ENCODE data around the gene SLC35B4. TPM values are rescaled to one million over a fixed set of nuclear protein-coding genes. Genes with fewer than 3 reads are reported as not detected.

The SLC35B4 gene
- total and polyA plus RNA-seq, 2 donors (not counting 1 experiment from before 2014, with no cell fraction given), result 6.0 to 14.8 TPM

- Histone ChIP-seq H3K4me3 (ENCODE audit: control extremely low read depth in 1 of 5, extremely low read depth in 1 of 5, insufficient read depth in 1 of 5, low read depth in 2 of 5, low read length in 4 of 5) (no peak overlapping the region), H3K79me2 (ENCODE audit: control insufficient read depth, insufficient read depth, low read length) (no peaks in the 10 kb centered on the region), H3K27ac (ENCODE audit: low read length in 2 of 2) (no peak overlapping the region), H3K4me2 (replicated peaks; ENCODE audit: low read depth, low read length, poor library complexity, severe bottlenecking) (no peak overlapping the region), H3K36me3 (replicated peaks in 1 of 2; ENCODE audit: control extremely low read depth in 1 of 2, control insufficient read depth in 1 of 2, extremely low read depth in 1 of 2, insufficient read depth in 2 of 2, low read length in 1 of 2) (no peaks in the 10 kb centered on the region), H2AFZ (ENCODE audit: insufficient read depth, low read depth, low read length, poor library complexity, severe bottlenecking) (no peak overlapping the region), H3K4me1 (ENCODE audit: control insufficient read depth in 2 of 2, insufficient read depth in 2 of 2, low read length in 2 of 2) (no peaks in the 10 kb centered on the region), H4K20me1 (ENCODE audit: control insufficient read depth, insufficient read depth, low read length, poor library complexity, severe bottlenecking) (no peaks in the 10 kb centered on the region), H3K27me3 (replicated peaks in 1 of 4; ENCODE audit: control extremely low read depth in 1 of 4, control insufficient read depth in 3 of 4, insufficient read depth in 4 of 4, low read length in 3 of 4) (peaks cover 0 to 8% (median 0%) of the 10 kb centered on the region in 4 experiments), H3K9ac (ENCODE audit: low read length) (no peak overlapping the region), H3K9me3 (ENCODE audit: control extremely low read depth in 1 of 3, control insufficient read depth in 2 of 3, insufficient read depth in 1 of 3, low read length in 2 of 3) (peaks cover 0 to 3% (median 0%) of the 10 kb centered on the region in 3 donors)
- TF ChIP-seq EZH2 (IDR thresholded peaks at IDR 0.05; ENCODE audit: borderline replicate concordance, insufficient read depth, low read depth, low read length, poor library complexity, severe bottlenecking) (no peak), CTCF (IDR thresholded peaks at IDR 0.05) (no peak)
- 100% methylated on average over 2 of the region's 7 CpGs for WGBS (ENCODE audit: insufficient coverage)
- Mint-ChIP-seq H3K27me3 (peaks cover 36% of the 10 kb centered on the region), H3K4me3 (no peak overlapping the region), H3K4me1 (peaks cover 4% of the 10 kb centered on the region), H3K9me3 (ENCODE audit: insufficient read depth) (no peaks in the 10 kb centered on the region), H3K27ac (no peak overlapping the region)
- ChIA-PET CTCF (no interaction called here), POLR2A (no interaction called here)
- intact Hi-C loops (cut with micrococcal nuclease), result no loop called here
- DNase-seq, result no peak
- no peak for ATAC-seq (ENCODE audit: low read depth)
Observed at GRCh38 chr7:134331393-134331792, 14.7 kb upstream of the SLC35B4 start.

- no peak for DNase-seq
- 58% methylated on average over 2 of the region's 4 CpGs for WGBS (ENCODE audit: insufficient coverage)
- no peaks in the 10 kb centered on the region for H3K9me3 Mint-ChIP-seq (ENCODE audit: insufficient read depth)
- Histone ChIP-seq H3K79me2 (ENCODE audit: control insufficient read depth, insufficient read depth, low read length) (no peaks in the 10 kb centered on the region), H3K9ac (ENCODE audit: low read length) (no peak overlapping the region), H3K27me3 (replicated peaks in 1 of 4; ENCODE audit: control extremely low read depth in 1 of 4, control insufficient read depth in 3 of 4, insufficient read depth in 4 of 4, low read length in 3 of 4) (peaks cover 0 to 8% (median 0%) of the 10 kb centered on the region in 4 experiments), H3K4me3 (ENCODE audit: control extremely low read depth in 1 of 5, extremely low read depth in 1 of 5, insufficient read depth in 1 of 5, low read depth in 2 of 5, low read length in 4 of 5) (no peak overlapping the region), H3K27ac (ENCODE audit: low read length in 2 of 2) (no peak overlapping the region), H3K36me3 (replicated peaks in 1 of 2; ENCODE audit: control extremely low read depth in 1 of 2, control insufficient read depth in 1 of 2, extremely low read depth in 1 of 2, insufficient read depth in 2 of 2, low read length in 1 of 2) (no peaks in the 10 kb centered on the region), H3K9me3 (ENCODE audit: control extremely low read depth in 1 of 3, control insufficient read depth in 2 of 3, insufficient read depth in 1 of 3, low read length in 2 of 3) (peaks cover 0 to 3% (median 0%) of the 10 kb centered on the region in 3 donors), H3K4me1 (ENCODE audit: control insufficient read depth in 2 of 2, insufficient read depth in 2 of 2, low read length in 2 of 2) (no peaks in the 10 kb centered on the region), H4K20me1 (ENCODE audit: control insufficient read depth, insufficient read depth, low read length, poor library complexity, severe bottlenecking) (no peaks in the 10 kb centered on the region), H3K4me2 (replicated peaks; ENCODE audit: low read depth, low read length, poor library complexity, severe bottlenecking) (no peak overlapping the region), H2AFZ (ENCODE audit: insufficient read depth, low read depth, low read length, poor library complexity, severe bottlenecking) (no peak overlapping the region)
- ChIA-PET CTCF (no interaction called here), POLR2A (no interaction called here)
- intact Hi-C loops (cut with micrococcal nuclease), result no loop called here
- H3K27ac Mint-ChIP-seq, result no peak overlapping the region
- TF ChIP-seq EZH2 (IDR thresholded peaks at IDR 0.05; ENCODE audit: borderline replicate concordance, insufficient read depth, low read depth, low read length, poor library complexity, severe bottlenecking), result no peak
- TF ChIP-seq CTCF (IDR thresholded peaks at IDR 0.05), result no peak
- H3K4me1 Mint-ChIP-seq, result peaks cover 4% of the 10 kb centered on the region
- peaks cover 35% of the 10 kb centered on the region for H3K27me3 Mint-ChIP-seq
- ATAC-seq (ENCODE audit: low read depth), result no peak
- no peak overlapping the region for H3K4me3 Mint-ChIP-seq
Observed at GRCh38 chr7:134330974-134331373, 14.2 kb upstream of the SLC35B4 start.

Measured in B cell (primary cell).